Upper lobe of left lung (tissue), 4 donors: ENCODE measurements around the gene GGN.

Source experiments
- EP300 ChIP-seq, 4 donors: sonication (generic); formaldehyde crosslinking; IDR thresholded peaks; one replicate each; pipeline ENCODE4 v1.5.1; 2017; ENCODE audit warnings: antibody characterized with exemption in 4 of 4, control low read depth in 2 of 4
- POLR2AphosphoS5 ChIP-seq, 2 donors: sonication (generic); formaldehyde crosslinking; IDR thresholded peaks; one replicate each; pipeline ENCODE4 v1.5.1; 2017; ENCODE audit warnings: antibody characterized with exemption in 2 of 2
- TF ChIP-seq, protein P1 (sequence below), 6 experiments: fragments of 450-650 bp in 4 of 6; fragments of 200-600 bp in 2 of 6; sonication (generic) in 2 of 6; IDR thresholded peaks; one replicate each; pipeline ENCODE4 v1.5.1; 2016 to 2019; ENCODE audit warnings: antibody characterized with exemption in 6 of 6

DNA sequence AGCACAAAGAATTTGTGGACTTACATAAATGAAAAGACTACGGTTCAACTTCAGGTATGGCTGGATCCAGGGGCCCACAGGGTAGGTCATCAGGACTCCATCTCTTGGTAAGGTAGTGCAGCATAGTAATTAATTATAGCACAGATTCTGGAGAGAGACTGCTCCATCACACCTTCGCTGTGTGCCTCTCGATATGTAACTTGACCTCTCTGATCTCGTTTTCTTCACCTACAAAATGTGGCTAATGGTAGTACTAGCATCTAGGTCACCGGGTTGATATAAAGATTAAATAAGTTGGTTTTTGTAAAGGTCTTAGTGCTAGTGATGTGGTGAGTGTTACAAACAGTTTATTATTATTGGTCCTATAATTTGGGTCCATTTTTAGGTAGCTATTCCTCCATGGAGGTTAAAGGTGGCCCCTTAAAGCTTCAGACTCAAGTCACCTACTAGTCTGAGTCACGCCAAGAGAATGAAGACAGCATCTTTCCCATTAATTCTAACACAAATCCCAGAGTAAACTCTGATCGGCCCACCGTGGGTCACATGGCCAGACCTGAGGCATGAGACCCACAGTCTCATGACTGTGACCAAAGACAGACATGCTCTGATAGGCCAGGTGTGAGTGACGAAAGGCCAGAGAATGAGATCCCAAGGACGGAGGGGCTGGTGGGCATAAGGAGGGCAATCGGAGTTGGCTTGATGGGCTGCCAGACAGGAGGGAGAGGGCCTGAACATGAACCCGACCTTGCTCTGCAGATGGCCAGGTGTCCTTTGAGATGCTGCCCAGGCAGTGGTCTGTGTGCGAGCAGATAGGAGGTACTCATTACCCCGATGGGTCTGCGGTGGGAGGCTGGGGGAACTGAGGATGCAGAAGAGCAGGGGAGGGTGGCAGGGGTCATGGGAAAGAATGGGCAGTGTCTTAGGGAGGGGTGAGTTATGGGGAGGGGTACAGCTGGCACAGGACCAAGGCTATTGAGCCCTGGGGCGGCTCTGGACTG, 31.8 kb downstream of the GGN start:
- TF ChIP-seq, protein P1, sequence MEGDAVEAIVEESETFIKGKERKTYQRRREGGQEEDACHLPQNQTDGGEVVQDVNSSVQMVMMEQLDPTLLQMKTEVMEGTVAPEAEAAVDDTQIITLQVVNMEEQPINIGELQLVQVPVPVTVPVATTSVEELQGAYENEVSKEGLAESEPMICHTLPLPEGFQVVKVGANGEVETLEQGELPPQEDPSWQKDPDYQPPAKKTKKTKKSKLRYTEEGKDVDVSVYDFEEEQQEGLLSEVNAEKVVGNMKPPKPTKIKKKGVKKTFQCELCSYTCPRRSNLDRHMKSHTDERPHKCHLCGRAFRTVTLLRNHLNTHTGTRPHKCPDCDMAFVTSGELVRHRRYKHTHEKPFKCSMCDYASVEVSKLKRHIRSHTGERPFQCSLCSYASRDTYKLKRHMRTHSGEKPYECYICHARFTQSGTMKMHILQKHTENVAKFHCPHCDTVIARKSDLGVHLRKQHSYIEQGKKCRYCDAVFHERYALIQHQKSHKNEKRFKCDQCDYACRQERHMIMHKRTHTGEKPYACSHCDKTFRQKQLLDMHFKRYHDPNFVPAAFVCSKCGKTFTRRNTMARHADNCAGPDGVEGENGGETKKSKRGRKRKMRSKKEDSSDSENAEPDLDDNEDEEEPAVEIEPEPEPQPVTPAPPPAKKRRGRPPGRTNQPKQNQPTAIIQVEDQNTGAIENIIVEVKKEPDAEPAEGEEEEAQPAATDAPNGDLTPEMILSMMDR (IDR thresholded peaks at IDR 0.05), result no peak
- TF ChIP-seq EP300 (IDR thresholded peaks at IDR 0.05), result no peak
- TF ChIP-seq POLR2AphosphoS5 (IDR thresholded peaks at IDR 0.05), result no peak
